HCT116 (cell line): ENCODE data around the gene CLK1. TPM values are rescaled to one million over a fixed set of nuclear protein-coding genes. Genes with fewer than 3 reads are reported as not detected.

Experiments used
- ATAC-seq: fragments of 200-7000 bp; cut with Tn5 transposase; 2 replicates; pipeline ENCODE4 v1.9.1; 2020; ENCODE audit warnings: mild to moderate bottlenecking, moderate library complexity
- BruUV-seq: library from RNA; stranded (reverse); fragments of 400-500 nt; replicated peaks from 2 replicates; lab custom pipeline; 2021; lab: Mats Ljungman, UMichigan
- CTCF ChIA-PET: fragments of 300-600 bp; sonication (Branson Sonifier 250); formaldehyde crosslinking; loops from one replicate; lab custom pipeline; 2021; ENCODE audit warnings: antibody characterized with exemption; lab: Charles Lee
- POLR2A ChIA-PET: fragments of 300-600, 350-600 bp; sonication (Branson Sonifier 250); formaldehyde crosslinking; loops from one replicate; lab custom pipeline; 2021; ENCODE audit warnings: antibody characterized with exemption; lab: Charles Lee
- RAD21 ChIA-PET, 2 experiments: fragments of 300-600 bp; sonication (Branson Sonifier 250); formaldehyde crosslinking; loops; one replicate each; lab custom pipeline; 2023; ENCODE audit warnings: low total read pairs in 2 of 2; ENCODE audit not compliant: uncharacterized antibody in 2 of 2, unreplicated experiment in 2 of 2, low non-redundant PET in 1 of 2; lab: Charles Lee
- DNase-seq: peaks from one replicate; pipeline ENCODE4 v3.0.0-alpha.2; 2010; ENCODE audit warnings: low read depth, low spot score
- H2AFZ ChIP-seq: fragments of 200-600 bp; shearing (Covaris generic), sonication (generic); 2 replicates; pipeline ENCODE4 v1.6.1; 2017; ENCODE audit warnings: low read depth, mixed run types, mixed read lengths, antibody characterized with exemption, low read length; ENCODE audit not compliant: poor library complexity, severe bottlenecking
- H3K27ac ChIP-seq: 2 replicates; pipeline ENCODE4 v1.5.1; 2012; ENCODE audit warnings: low read depth, low read length
- H3K27me3 ChIP-seq: fragments of 200-600 bp; sonication (generic); 2 replicates; pipeline ENCODE4 v1.6.1; 2016; ENCODE audit warnings: mixed run types, low read length, mixed read lengths; ENCODE audit not compliant: insufficient read depth
- H3K36me3 ChIP-seq, 2 experiments: fragments of 200-500 bp in 1 of 2; fragments of 200-600 bp in 1 of 2; sonication (Bioruptor generic) in 1 of 2; sonication (generic) in 1 of 2; 2 replicates each; pipeline versions ENCODE4 v1.5.1 to v1.6.1; 2014 to 2016; ENCODE audit warnings: low read length in 2 of 2, inconsistent platforms in 1 of 2, mixed read lengths in 1 of 2, mixed run types in 1 of 2; ENCODE audit not compliant: insufficient read depth in 2 of 2, control insufficient read depth in 1 of 2
- H3K4me1 ChIP-seq, 2 experiments: fragments of 200-600 bp in 1 of 2; sonication (generic) in 1 of 2; 2 replicates each; pipeline versions ENCODE4 v1.5.1 to v1.6.1; 2012 to 2017; ENCODE audit warnings: low read length in 2 of 2, inconsistent platforms in 1 of 2, mild to moderate bottlenecking in 1 of 2, mixed read lengths in 1 of 2, mixed run types in 1 of 2, moderate library complexity in 1 of 2; ENCODE audit not compliant: insufficient read depth in 2 of 2, control insufficient read depth in 1 of 2
- H3K4me2 ChIP-seq: fragments of 200-600 bp; sonication (generic); 2 replicates; pipeline ENCODE4 v1.6.1; 2017; ENCODE audit warnings: mixed run types, low read length, mixed read lengths
- H3K4me3 ChIP-seq, 2 experiments: fragments of 200-600 bp in 1 of 2; sonication (generic) in 1 of 2; replicated peaks in 1 of 2; 2 replicates each; pipeline ENCODE4 v1.5.1; 2011 to 2016; ENCODE audit warnings: low read length in 2 of 2, control low read depth in 1 of 2, low read depth in 1 of 2, mild to moderate bottlenecking in 1 of 2, mixed read lengths in 1 of 2, mixed run types in 1 of 2
- H3K79me2 ChIP-seq: fragments of 200-600 bp; sonication (generic); 2 replicates; pipeline ENCODE4 v1.6.1; 2017; ENCODE audit warnings: mild to moderate bottlenecking, mixed run types, low read length, moderate library complexity, mixed read lengths; ENCODE audit not compliant: insufficient read depth
- H3K9ac ChIP-seq: fragments of 200-600 bp; sonication (generic); 2 replicates; pipeline ENCODE4 v1.6.1; 2016; ENCODE audit warnings: low read length, mixed read lengths
- H3K9me2 ChIP-seq: fragments of 200-600 bp; sonication (generic), shearing (Covaris generic); 2 replicates; pipeline ENCODE4 v1.6.1; 2017; ENCODE audit warnings: mixed run types, mild to moderate bottlenecking, moderate library complexity; ENCODE audit not compliant: insufficient read depth
- H3K9me3 ChIP-seq, 2 experiments: fragments of 200-500 bp in 1 of 2; fragments of 200-600 bp in 1 of 2; sonication (Bioruptor generic) in 1 of 2; sonication (generic) in 1 of 2; 2 replicates each; pipeline ENCODE4 v1.6.1; 2014 to 2017; ENCODE audit warnings: low read length in 2 of 2, mixed read lengths in 2 of 2, inconsistent platforms in 1 of 2, low read depth in 1 of 2, mild to moderate bottlenecking in 1 of 2, mixed run types in 1 of 2, moderate library complexity in 1 of 2; ENCODE audit not compliant: control insufficient read depth in 1 of 2, insufficient read depth in 1 of 2
- H4K20me1 ChIP-seq: fragments of 200-600 bp; sonication (generic), shearing (Covaris generic); 2 replicates; pipeline ENCODE4 v1.6.1; 2017; ENCODE audit warnings: mixed run types, mild to moderate bottlenecking, moderate library complexity; ENCODE audit not compliant: insufficient read depth
- CBX3 ChIP-seq: IDR thresholded peaks from 2 replicates; pipeline ENCODE4 v1.6.1; 2012; ENCODE audit warnings: low read depth
- CEBPB ChIP-seq: IDR thresholded peaks from 2 replicates; pipeline ENCODE4 v1.6.1; 2012; ENCODE audit warnings: low read depth
- ELF1 ChIP-seq: IDR thresholded peaks from 2 replicates; pipeline ENCODE4 v1.6.1; 2012; ENCODE audit warnings: low read depth, borderline replicate concordance
- POLR2A ChIP-seq: IDR thresholded peaks from 2 replicates; pipeline ENCODE4 v1.7.0; 2011; ENCODE audit warnings: borderline replicate concordance; ENCODE audit not compliant: insufficient read depth, insufficient read length; ENCODE audit errors: extremely low read depth
- POLR2AphosphoS5 ChIP-seq: IDR thresholded peaks from 2 replicates; pipeline ENCODE4 v1.6.1; 2011; ENCODE audit warnings: mild to moderate bottlenecking, low read depth, low read length, moderate library complexity
- RAD21 ChIP-seq: IDR thresholded peaks from 2 replicates; pipeline ENCODE4 v1.6.1; 2012; ENCODE audit warnings: low read depth, mild to moderate bottlenecking
- SP1 ChIP-seq: IDR thresholded peaks from 2 replicates; pipeline ENCODE4 v1.6.1; 2012; ENCODE audit warnings: low read depth
- YY1 ChIP-seq: IDR thresholded peaks from 2 replicates; pipeline ENCODE4 v1.6.1; 2011; ENCODE audit warnings: low read length, low read depth, moderate library complexity, mild to moderate bottlenecking; ENCODE audit not compliant: insufficient replicate concordance; ENCODE audit errors: extremely low read depth
- ZFX ChIP-seq: fragments of 450-650 bp; IDR thresholded peaks from 2 replicates; pipeline ENCODE4 v1.6.1; 2017
- ZNF274 ChIP-seq: fragments of 200-500 bp; sonication (Bioruptor generic); IDR thresholded peaks from 2 replicates; pipeline ENCODE4 v1.6.1; 2014; ENCODE audit warnings: mild to moderate bottlenecking, low read depth, low read length, inconsistent platforms
- intact Hi-C: fragments of 100-400 bp; cut with micrococcal nuclease; formaldehyde crosslinking; loops from 2 replicates; pipeline ENCODE4 v1.10.0; 2022
- total RNA-seq: library from RNA; stranded (reverse); gene quantifications from one replicate; pipeline ENCODE4 v1.2.1, GENCODE V29; 2021; ENCODE audit not compliant: unreplicated experiment
- TF ChIP-seq, protein P1 (sequence below): IDR thresholded peaks from 2 replicates; pipeline ENCODE4 v1.6.1; 2012
- TF ChIP-seq, protein P2 (sequence below): IDR thresholded peaks from 2 replicates; pipeline ENCODE4 v1.6.1; 2011; ENCODE audit warnings: mild to moderate bottlenecking, low read length, moderate library complexity; ENCODE audit not compliant: insufficient replicate concordance; ENCODE audit errors: extremely low read depth

The CLK1 gene
- total RNA-seq, 1 experiment from 2014 or later: 49.1 TPM

DNA sequence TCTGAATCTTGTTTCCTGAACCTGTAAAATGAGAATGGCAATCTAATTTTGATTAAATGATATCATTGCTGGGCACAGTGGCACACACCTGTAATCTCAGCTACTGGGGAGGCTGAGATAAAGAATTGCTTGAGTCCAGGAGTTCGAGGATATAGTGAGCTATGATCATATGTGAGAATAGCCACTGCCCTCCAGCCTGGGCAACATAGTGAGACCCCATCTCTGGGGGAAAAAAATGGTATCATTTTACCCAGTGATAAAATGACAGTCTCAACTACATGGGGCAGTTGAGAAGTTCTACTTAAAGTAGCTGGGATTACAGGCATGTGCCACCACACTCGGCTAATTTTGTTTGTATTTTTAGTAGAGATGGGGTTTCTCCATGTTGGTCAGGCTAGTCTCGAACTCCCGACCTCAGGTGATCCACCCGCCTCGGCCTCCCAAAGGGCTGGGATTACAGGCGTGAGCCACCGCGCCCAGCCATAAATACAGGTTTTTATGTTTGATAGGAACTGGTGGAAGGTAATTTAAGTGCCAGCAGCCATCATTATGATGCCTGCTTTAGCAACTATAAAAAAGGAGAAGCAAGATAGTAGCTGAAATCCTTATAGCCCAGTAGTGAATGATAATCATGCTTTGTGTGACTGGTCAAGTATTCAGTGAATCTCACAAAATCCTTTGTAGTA, 35.7 kb downstream of the CLK1 start:
- DNase-seq (no peak), ATAC-seq (0 out of 2 replicates have a peak, but pooled peaks have one; percentile 14)
- POLR2A ChIA-PET: interaction anchor here (0.6 to 1.9 kb wide), 3 partner anchors 9 to 62 kb away, joined by 4 to 8 read pairs (median 5); no protein-coding TSS in a partner anchor
- intact Hi-C loops: no loop called here
- H3K4me2 ChIP-seq: no peak overlapping the region
- no peaks in the 10 kb centered on the region for H3K79me2 ChIP-seq
- no peak overlapping the region for H3K9ac ChIP-seq
- CTCF ChIA-PET: no interaction called here
- no peaks in the 10 kb centered on the region for H3K4me1 ChIP-seq
- H3K4me3 ChIP-seq: no peak overlapping the region
- no peak overlapping the region for H2AFZ ChIP-seq
- no peaks in the 10 kb centered on the region for H3K9me3 ChIP-seq
- H3K27me3 ChIP-seq: no peaks in the 10 kb centered on the region
- RAD21 ChIA-PET: no interaction called here
- BruUV-seq: no TSS peak
- H4K20me1 ChIP-seq: 0 out of 2 replicates have a peak, but pooled peaks cover 9% of the 10 kb centered on the region
- H3K27ac ChIP-seq: no peak overlapping the region
- TF ChIP-seq, protein P1, sequence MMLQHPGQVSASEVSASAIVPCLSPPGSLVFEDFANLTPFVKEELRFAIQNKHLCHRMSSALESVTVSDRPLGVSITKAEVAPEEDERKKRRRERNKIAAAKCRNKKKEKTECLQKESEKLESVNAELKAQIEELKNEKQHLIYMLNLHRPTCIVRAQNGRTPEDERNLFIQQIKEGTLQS: no peak
- no peak for TF ChIP-seq YY1
- TF ChIP-seq POLR2A: no peak
- no peak for TF ChIP-seq ELF1
- TF ChIP-seq POLR2AphosphoS5: no peak
- no peak for TF ChIP-seq CEBPB
- TF ChIP-seq CBX3: no peak
- no peak for TF ChIP-seq SP1
- TF ChIP-seq ZFX: no peak
- no peak for TF ChIP-seq ZNF274
- peaks cover 3 to 12% of the 10 kb centered on the region in 2 experiments; a peak in 3 of 4 replicates for H3K36me3 ChIP-seq
- H3K9me2 ChIP-seq: no peaks in the 10 kb centered on the region

DNA sequence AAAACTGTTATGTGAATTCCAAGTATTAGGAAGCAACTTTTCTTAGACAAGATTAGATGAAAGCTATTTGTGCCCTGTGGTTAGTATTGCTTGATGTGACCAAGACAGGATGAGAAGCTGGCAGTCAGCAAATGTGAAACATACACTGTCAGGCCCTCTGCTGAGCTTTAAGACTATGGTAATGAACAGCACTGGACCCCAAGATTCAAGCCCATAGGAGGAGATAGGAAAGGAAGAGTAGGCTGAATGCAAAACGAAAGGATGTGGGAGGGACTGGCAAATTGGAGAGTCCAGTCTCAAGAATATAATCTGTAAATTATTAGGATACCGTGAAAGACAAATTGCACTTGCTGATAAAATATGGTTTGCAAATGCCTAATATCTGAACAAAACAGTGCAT, 36.4 kb downstream of the CLK1 start:
- BruUV-seq: no TSS peak
- no peaks in the 10 kb centered on the region for H3K79me2 ChIP-seq
- H3K27ac ChIP-seq: no peak overlapping the region
- 0 out of 2 replicates have a peak, but pooled peaks cover 9% of the 10 kb centered on the region for H4K20me1 ChIP-seq
- no peak overlapping the region for H3K4me2 ChIP-seq
- no peak for ATAC-seq
- no peak overlapping the region for H2AFZ ChIP-seq
- H3K4me1 ChIP-seq: no peaks in the 10 kb centered on the region
- no peak for DNase-seq
- peaks cover 3 to 13% of the 10 kb centered on the region in 2 experiments; a peak in 3 of 4 replicates for H3K36me3 ChIP-seq
- H3K4me3 ChIP-seq: no peak overlapping the region
- ChIA-PET CTCF (no interaction called here), POLR2A (interaction anchor here (1.4 to 1.9 kb wide), 2 partner anchors 9 to 62 kb away, joined by 4 to 8 read pairs; no protein-coding TSS in a partner anchor), RAD21 (no interaction called here)
- H3K27me3 ChIP-seq: no peaks in the 10 kb centered on the region
- intact Hi-C loops: no loop called here
- TF ChIP-seq, protein P1: no peak
- TF ChIP-seq, protein P2, sequence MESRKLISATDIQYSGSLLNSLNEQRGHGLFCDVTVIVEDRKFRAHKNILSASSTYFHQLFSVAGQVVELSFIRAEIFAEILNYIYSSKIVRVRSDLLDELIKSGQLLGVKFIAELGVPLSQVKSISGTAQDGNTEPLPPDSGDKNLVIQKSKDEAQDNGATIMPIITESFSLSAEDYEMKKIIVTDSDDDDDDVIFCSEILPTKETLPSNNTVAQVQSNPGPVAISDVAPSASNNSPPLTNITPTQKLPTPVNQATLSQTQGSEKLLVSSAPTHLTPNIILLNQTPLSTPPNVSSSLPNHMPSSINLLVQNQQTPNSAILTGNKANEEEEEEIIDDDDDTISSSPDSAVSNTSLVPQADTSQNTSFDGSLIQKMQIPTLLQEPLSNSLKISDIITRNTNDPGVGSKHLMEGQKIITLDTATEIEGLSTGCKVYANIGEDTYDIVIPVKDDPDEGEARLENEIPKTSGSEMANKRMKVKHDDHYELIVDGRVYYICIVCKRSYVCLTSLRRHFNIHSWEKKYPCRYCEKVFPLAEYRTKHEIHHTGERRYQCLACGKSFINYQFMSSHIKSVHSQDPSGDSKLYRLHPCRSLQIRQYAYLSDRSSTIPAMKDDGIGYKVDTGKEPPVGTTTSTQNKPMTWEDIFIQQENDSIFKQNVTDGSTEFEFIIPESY: no peak
- TF ChIP-seq RAD21: no peak
- H3K9me2 ChIP-seq: no peaks in the 10 kb centered on the region
- H3K9me3 ChIP-seq: no peaks in the 10 kb centered on the region
- no peak overlapping the region for H3K9ac ChIP-seq
